Measurements from ENCODE around the gene BCL2. TPM values are rescaled to one million over a fixed set of nuclear protein-coding genes. Genes with fewer than 3 reads are reported as not detected.

BCL2 gene
- polyA plus RNA-seq, 1 of the 3 experiments (the other 2 are of a cell fraction) = 1.5 TPM

GRCh38 chr18:63143330-63143771 is 176.2 kb downstream of the BCL2 start (continued):
- no peak for TF ChIP-seq MEF2A (IDR thresholded peaks at IDR 0.05; ENCODE audit: borderline replicate concordance, low read depth)
- TF ChIP-seq POLR2AphosphoS5 (IDR thresholded peaks at IDR 0.05; ENCODE audit: low read depth, low read length) = no peak

- Histone ChIP-seq H3F3A (replicated peaks; ENCODE audit: insufficient read depth) (no peaks in the 10 kb centered on the region), H3K4me1 (ENCODE audit: control insufficient read depth in 1 of 2, insufficient read depth in 2 of 2, low read depth in 1 of 2, low read length in 1 of 2) (peaks cover 0 to 31% of the 10 kb centered on the region in 2 experiments; a peak in 2 of 4 replicates), H3K9me2 (no peaks in the 10 kb centered on the region), H3K27me3 (ENCODE audit: insufficient read depth) (no peaks in the 10 kb centered on the region), H4K20me1 (ENCODE audit: insufficient read depth) (no peaks in the 10 kb centered on the region), H3K27ac (ENCODE audit: low read depth in 2 of 2, low read length in 1 of 2) (peak overlapping the region in 1 of 2 experiments; percentile 90; a peak in 2 of 4 replicates), H3K9ac (no peak overlapping the region), H3K9me3 (no peaks in the 10 kb centered on the region), H3K79me2 (ENCODE audit: insufficient read depth) (no peaks in the 10 kb centered on the region), H3K4me2 (no peak overlapping the region), H3K4me3 (ENCODE audit: low read depth in 2 of 2, low read length in 1 of 2) (no peak overlapping the region), H2AFZ (ENCODE audit: low read depth) (no peak overlapping the region), H3K36me3 (replicated peaks in 1 of 2; ENCODE audit: control insufficient read depth in 1 of 2, insufficient read depth in 2 of 2, low read length in 1 of 2) (no peaks in the 10 kb centered on the region)
- TF ChIP-seq TCF12 (IDR thresholded peaks at IDR 0.05) = peak; percentile 60
- TF ChIP-seq USF1 (IDR thresholded peaks at IDR 0.05; ENCODE audit: borderline replicate concordance, low read depth) = no peak
- TF ChIP-seq GATA2 (CRISPR knock-in tag; IDR thresholded peaks at IDR 0.05) = peak; percentile 72
- no peak for TF ChIP-seq REST (IDR thresholded peaks at IDR 0.05; ENCODE audit: low read depth, low read length)
- no peak for TF ChIP-seq FOXM1 (IDR thresholded peaks at IDR 0.05; ENCODE audit: low read depth)
- TF ChIP-seq RAD21 (IDR thresholded peaks at IDR 0.05; ENCODE audit: low read length) = 0 out of 2 replicates have a peak, but pooled peaks have one; percentile 0
- peak; percentile 71 for DNase-seq
- WGBS (ENCODE audit: low lambda C conversion rate) = 59% methylated on average over 8 of the region's 9 CpGs
- ChIA-PET CTCF (interaction anchor here (0.9 to 3.1 kb wide), 8 partner anchors 11 to 180 kb away, joined by 3 to 20 read pairs (median 4); no protein-coding TSS in a partner anchor), POLR2A (no interaction called here)
Measured at GRCh38 chr18:63142594-63143225, 176.9 kb downstream of the BCL2 start.

GRCh38 chr18:63141778-63142176 is 177.8 kb downstream of the BCL2 start:
- Histone ChIP-seq H3K4me3 (ENCODE audit: low read depth in 2 of 2, low read length in 1 of 2) (no peak overlapping the region), H3K79me2 (ENCODE audit: insufficient read depth) (no peaks in the 10 kb centered on the region), H2AFZ (ENCODE audit: low read depth) (no peak overlapping the region), H3K9me2 (no peaks in the 10 kb centered on the region), H3K4me2 (no peak overlapping the region), H3K36me3 (replicated peaks in 1 of 2; ENCODE audit: control insufficient read depth in 1 of 2, insufficient read depth in 2 of 2, low read length in 1 of 2) (no peaks in the 10 kb centered on the region), H3K27ac (ENCODE audit: low read depth in 2 of 2, low read length in 1 of 2) (peak overlapping the region in 1 of 2 experiments; percentile 90; a peak in 2 of 4 replicates), H3K27me3 (ENCODE audit: insufficient read depth) (no peaks in the 10 kb centered on the region), H3K4me1 (ENCODE audit: control insufficient read depth in 1 of 2, insufficient read depth in 2 of 2, low read depth in 1 of 2, low read length in 1 of 2) (peaks cover 0 to 31% of the 10 kb centered on the region in 2 experiments; a peak in 2 of 4 replicates), H3K9ac (no peak overlapping the region), H3K9me3 (no peaks in the 10 kb centered on the region), H4K20me1 (ENCODE audit: insufficient read depth) (no peaks in the 10 kb centered on the region), H3F3A (replicated peaks; ENCODE audit: insufficient read depth) (no peaks in the 10 kb centered on the region)
- ChIA-PET CTCF (interaction anchor here (0.9 to 3.1 kb wide), 7 partner anchors 10 to 181 kb away, joined by 3 to 20 read pairs (median 4); no protein-coding TSS in a partner anchor), POLR2A (no interaction called here)
- DNase-seq = peak; percentile 59
- WGBS (ENCODE audit: low lambda C conversion rate) = 69% methylated on average over 10 of the region's 10 CpGs
- TF ChIP-seq EP300 (IDR thresholded peaks at IDR 0.05; ENCODE audit: borderline replicate concordance in 1 of 2, low read depth in 1 of 2, low read length in 1 of 2) = 0 out of 4 replicates have a peak, but pooled peaks of 1 of the 2 experiments have one; percentile 35
- 0 out of 2 replicates have a peak, but pooled peaks have one; percentile 11 for TF ChIP-seq MXI1 (IDR thresholded peaks at IDR 0.05; ENCODE audit: low read depth, low read length)
- no peak for TF ChIP-seq CHD2 (IDR thresholded peaks at IDR 0.05; ENCODE audit: low read length, partially characterized antibody)

Measured in SK-N-SH (cell line).